ENCODE measurements around the gene PLXNA4.

- TF ChIP-seq CTCF (IDR thresholded peaks at IDR 0.05; ENCODE audit: insufficient read depth, low read depth, low read length) (no peak), EZH2 (IDR thresholded peaks at IDR 0.05; ENCODE audit: insufficient read depth, low read length) (no peak)
These were observed 445.8 kb downstream of the PLXNA4 start for GRCh38 chr7:132130497-132130896.

Measured in astrocyte (in vitro differentiated cells and primary cell).